Nephron progenitor cell (in vitro differentiated cells): ENCODE measurements around the gene FOXD2.

Experiments used
- DNase-seq: peaks from one replicate; pipeline ENCODE4 v3.0.0; 2021
- H3K27ac Mint-ChIP-seq: 2 replicates; pipeline ENCODE4 v1.8.0; 2021; ENCODE audit warnings: mild to moderate bottlenecking, moderate library complexity, mixed read lengths
- H3K27me3 Mint-ChIP-seq: 2 replicates; pipeline ENCODE4 v1.8.0; 2021; ENCODE audit warnings: mild to moderate bottlenecking, low read depth, mixed read lengths; ENCODE audit not compliant: poor library complexity
- H3K36me3 Mint-ChIP-seq: 2 replicates; pipeline ENCODE4 v1.8.0; 2021; ENCODE audit warnings: low read depth, mixed read lengths
- H3K4me1 Mint-ChIP-seq: 2 replicates; pipeline ENCODE4 v1.8.0; 2021; ENCODE audit warnings: mixed read lengths
- H3K4me3 Mint-ChIP-seq: 2 replicates; pipeline ENCODE4 v1.8.0; 2021; ENCODE audit warnings: mild to moderate bottlenecking, moderate library complexity, mixed read lengths
- H3K9me3 Mint-ChIP-seq: 2 replicates; pipeline ENCODE4 v1.8.0; 2021; ENCODE audit warnings: mild to moderate bottlenecking, moderate library complexity, mixed read lengths
- CTCF ChIP-seq: fragments of 200-600 bp; sonication (generic); IDR thresholded peaks from 2 replicates; pipeline ENCODE4 v1.5.0; 2021; ENCODE audit warnings: antibody characterized with exemption

FOXD2 gene

DNA sequence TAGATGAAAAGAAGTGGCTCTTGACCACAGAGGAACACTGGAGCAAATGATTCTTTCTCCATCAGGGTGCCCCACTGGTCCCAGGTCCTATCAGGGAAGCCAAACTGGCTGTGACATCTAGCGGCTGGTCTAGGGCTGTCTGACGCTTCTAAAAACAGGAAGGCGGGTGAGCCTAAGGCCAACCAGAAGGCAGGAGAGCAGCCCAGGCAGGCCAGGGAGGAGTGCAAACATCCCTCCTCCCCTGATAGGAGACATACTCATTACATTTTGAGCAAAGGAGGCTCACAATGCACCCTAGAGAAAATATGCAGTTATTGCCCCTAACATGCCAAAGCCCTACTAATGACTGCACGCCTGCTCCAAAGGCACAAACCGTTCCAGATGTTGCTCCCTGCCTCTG, 32.1 kb upstream of the FOXD2 start:
- peaks cover 45% of the 10 kb centered on the region for H3K4me1 Mint-ChIP-seq
- no peaks in the 10 kb centered on the region for H3K36me3 Mint-ChIP-seq
- H3K4me3 Mint-ChIP-seq, result no peak overlapping the region
- no peak for TF ChIP-seq CTCF
- peaks cover 75% of the 10 kb centered on the region for H3K27me3 Mint-ChIP-seq
- H3K9me3 Mint-ChIP-seq, result no peaks in the 10 kb centered on the region
- no peak overlapping the region for H3K27ac Mint-ChIP-seq
- DNase-seq, result no peak

GRCh38 chr1:47406966-47407365, 30.9 kb upstream of the FOXD2 start:
- Mint-ChIP-seq H3K27me3 (peaks cover 72% of the 10 kb centered on the region), H3K4me3 (no peak overlapping the region), H3K36me3 (no peaks in the 10 kb centered on the region), H3K9me3 (no peaks in the 10 kb centered on the region), H3K27ac (no peak overlapping the region), H3K4me1 (peaks cover 38% of the 10 kb centered on the region)
- TF ChIP-seq CTCF, result no peak
- no peak for DNase-seq

GRCh38 chr1:47407481-47407880, 30.4 kb upstream of the FOXD2 start:
- H3K27ac Mint-ChIP-seq, result no peak overlapping the region
- H3K4me1 Mint-ChIP-seq, result peaks cover 38% of the 10 kb centered on the region
- no peak for TF ChIP-seq CTCF
- DNase-seq, result no peak
- H3K4me3 Mint-ChIP-seq, result no peak overlapping the region
- H3K27me3 Mint-ChIP-seq, result peaks cover 70% of the 10 kb centered on the region
- no peaks in the 10 kb centered on the region for H3K9me3 Mint-ChIP-seq
- no peaks in the 10 kb centered on the region for H3K36me3 Mint-ChIP-seq

DNA sequence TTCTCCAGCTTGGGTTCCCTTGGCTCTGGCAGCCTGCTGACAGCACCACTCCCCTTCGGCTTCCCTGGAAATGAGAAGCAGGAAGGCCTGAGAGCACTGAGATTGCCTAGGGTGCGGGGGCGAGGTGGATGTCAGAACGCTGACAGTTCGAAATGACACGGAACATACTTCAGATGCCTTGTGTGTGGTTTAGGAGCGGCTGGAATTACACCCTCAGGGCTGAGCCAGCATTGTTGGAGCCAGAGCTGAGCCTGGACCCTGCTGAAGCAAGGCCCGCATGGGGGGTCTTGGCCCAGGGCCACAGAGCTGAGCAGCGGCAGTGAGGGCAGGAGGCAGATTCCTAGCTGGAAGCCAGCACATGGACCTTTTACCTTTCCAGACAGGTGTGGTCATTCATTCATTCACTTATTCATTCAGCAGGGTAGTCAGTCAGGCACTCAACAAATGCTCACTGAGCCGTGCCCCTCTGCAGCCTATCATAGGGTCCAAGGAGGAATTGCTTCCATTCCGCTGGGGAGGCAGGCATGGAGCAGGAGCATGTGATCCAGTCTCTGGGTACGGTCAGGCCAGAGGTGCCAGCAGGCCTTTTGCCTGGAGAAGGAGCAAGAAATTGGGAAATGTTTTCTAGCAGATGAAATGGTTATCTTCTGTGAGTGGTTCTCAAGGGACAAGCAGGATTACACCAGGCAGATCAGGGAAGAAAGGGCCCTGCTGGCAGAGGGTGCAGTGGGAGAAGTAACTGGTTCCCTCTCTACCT, 28.4 kb upstream of the FOXD2 start:
- H3K27me3 Mint-ChIP-seq, result peaks cover 77% of the 10 kb centered on the region
- H3K4me3 Mint-ChIP-seq, result no peak overlapping the region

DNA sequence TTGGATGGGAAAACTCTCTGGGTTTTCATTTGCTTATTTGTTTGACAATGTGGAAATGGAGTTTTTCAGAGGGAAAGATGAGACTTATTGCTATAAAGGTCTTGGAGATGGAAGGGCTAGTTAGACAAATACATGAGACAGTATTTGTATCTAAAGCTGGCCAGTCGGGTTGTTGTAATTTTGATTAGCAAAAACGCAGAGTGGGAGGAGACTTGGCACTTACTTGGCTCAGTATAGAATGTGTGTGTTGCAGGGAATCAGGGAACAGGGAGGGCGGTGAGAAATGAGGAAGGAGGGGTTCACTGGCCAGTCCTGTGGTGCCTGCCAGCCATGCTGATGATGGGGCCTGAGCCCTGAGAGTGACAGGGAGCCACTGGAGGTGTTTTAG, 27.8 kb upstream of the FOXD2 start:
- Mint-ChIP-seq H3K27me3 (peaks cover 77% of the 10 kb centered on the region), H3K27ac (no peak overlapping the region), H3K36me3 (no peaks in the 10 kb centered on the region), H3K4me1 (peaks cover 18% of the 10 kb centered on the region), H3K4me3 (no peak overlapping the region), H3K9me3 (no peaks in the 10 kb centered on the region)
- DNase-seq, result no peak
- no peak for TF ChIP-seq CTCF

More for the DNA sequence above, 28.4 kb upstream of the FOXD2 start:
- peaks cover 20% of the 10 kb centered on the region for H3K4me1 Mint-ChIP-seq
- no peak for TF ChIP-seq CTCF
- H3K27ac Mint-ChIP-seq, result no peak overlapping the region
- no peak for DNase-seq
- H3K9me3 Mint-ChIP-seq, result no peaks in the 10 kb centered on the region
- H3K36me3 Mint-ChIP-seq, result no peaks in the 10 kb centered on the region

DNA sequence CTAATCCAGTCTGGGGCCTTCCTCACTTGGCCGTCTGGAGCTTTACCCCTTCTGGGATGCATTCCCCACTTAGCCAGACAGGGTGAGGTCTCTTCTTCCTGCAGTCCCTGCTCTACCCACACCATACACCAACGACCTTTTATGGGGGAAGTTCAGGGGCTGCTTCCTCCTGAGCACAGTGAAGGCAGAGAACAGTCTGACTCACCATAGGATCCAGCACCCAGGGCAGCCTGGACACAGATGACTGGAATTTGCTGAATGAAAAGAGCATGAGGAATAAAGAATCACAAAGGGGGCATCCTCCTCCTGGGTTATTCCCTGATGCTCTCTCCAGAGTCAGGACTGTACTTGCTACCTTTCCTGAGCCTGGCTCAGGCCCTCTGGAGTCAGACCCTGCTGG, 26.4 kb upstream of the FOXD2 start:
- H3K27ac Mint-ChIP-seq, result no peak overlapping the region
- H3K4me3 Mint-ChIP-seq, result no peak overlapping the region
- peaks cover 77% of the 10 kb centered on the region for H3K27me3 Mint-ChIP-seq
- TF ChIP-seq CTCF, result no peak
- H3K36me3 Mint-ChIP-seq, result no peaks in the 10 kb centered on the region
- peaks cover 5% of the 10 kb centered on the region for H3K4me1 Mint-ChIP-seq
- H3K9me3 Mint-ChIP-seq, result no peaks in the 10 kb centered on the region
- no peak for DNase-seq
